GM21381 (cell line): ENCODE data around the gene VPS4B.

Experiments
- ATAC-seq: cut with Tn5 transposase; IDR thresholded peaks from one replicate; pipeline ENCODE4 v1.9.1; 2021; ENCODE audit warnings: mild to moderate bottlenecking, moderate library complexity; ENCODE audit not compliant: unreplicated experiment

The VPS4B gene

GRCh38 chr18:63431180-63431579 is 8.9 kb upstream of the VPS4B start:
- no peak for ATAC-seq

GRCh38 chr18:63430526-63430925 is 8.2 kb upstream of the VPS4B start:
- ATAC-seq, result no peak

DNA sequence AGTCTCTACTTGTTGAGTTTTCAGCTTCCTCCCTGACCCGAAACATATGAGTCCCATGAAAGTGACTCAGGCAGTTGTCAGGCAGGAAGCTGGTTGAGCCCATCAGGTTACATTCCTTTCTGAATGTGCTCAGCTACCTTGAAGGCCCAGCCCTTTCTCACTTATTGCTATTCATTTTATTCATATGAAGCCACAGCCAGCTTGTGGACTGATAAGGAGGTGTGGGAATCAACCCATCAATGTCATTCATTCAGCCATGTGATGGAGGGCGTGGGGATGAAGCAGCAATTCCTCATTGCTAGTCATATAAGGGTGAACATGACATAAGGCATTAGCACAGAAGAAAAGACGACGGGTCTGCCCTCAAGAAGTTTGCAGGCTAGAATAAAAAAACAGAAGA is 5.3 kb upstream of the VPS4B start:
- no peak for ATAC-seq

GRCh38 chr18:63422864-63423304 is 608 bp upstream of the VPS4B start:
- no peak for ATAC-seq

DNA sequence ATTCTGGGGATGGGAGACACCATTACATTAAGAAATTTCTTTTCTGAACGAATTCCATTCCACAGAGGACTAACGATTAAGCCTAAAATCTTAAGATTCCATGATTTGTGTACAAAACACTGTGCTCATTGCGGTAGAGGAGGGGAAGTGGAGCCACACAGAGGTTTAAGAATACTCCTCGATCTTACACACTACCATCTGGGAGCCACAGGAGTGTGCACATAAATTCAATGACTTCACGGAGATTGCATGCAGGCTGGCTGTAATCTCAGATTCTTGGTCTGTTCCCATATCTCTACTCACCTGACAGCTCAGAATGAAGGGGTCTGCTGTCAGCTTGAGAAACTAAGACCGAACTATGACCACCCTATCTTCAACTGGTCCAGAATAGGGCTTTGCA is 762 bp downstream of the VPS4B start:
- no peak for ATAC-seq

DNA sequence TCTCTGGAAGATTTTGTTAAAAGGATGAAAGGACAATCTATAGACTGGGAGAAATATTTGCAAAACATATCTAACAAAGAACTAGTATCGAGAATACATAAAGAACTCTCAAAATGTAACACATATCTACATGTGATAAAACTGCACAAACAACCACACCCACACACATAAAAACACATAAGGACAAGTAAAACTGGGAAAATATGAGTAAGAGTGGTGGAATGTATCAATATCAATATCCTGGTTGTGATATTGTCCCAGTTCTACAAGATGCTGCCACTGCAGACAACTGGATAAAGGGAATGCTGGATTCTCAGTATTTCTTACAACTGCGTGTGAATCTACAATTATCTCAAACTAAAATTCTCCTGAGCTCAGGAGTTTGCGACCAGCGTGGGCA is 9.3 kb downstream of the VPS4B start:
- ATAC-seq, result no peak

DNA sequence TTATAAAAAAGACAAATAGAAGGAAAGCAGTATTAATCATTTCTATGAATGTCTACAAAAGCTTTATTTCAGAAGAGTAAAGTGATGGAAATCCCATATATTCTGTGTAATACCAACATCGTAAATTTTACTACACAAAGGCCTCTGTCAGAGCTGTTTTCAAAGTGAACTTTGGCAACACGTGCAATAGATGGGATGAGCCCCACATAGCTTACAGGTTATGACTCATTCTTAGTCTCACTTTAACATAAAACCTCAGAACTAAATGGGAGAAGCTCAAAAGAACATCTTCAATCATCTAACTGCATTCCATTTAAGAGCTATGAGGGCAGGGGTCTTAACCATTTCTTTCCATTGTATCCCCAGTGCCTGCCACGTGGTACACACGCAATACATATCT is 11.5 kb downstream of the VPS4B start:
- no peak for ATAC-seq

DNA sequence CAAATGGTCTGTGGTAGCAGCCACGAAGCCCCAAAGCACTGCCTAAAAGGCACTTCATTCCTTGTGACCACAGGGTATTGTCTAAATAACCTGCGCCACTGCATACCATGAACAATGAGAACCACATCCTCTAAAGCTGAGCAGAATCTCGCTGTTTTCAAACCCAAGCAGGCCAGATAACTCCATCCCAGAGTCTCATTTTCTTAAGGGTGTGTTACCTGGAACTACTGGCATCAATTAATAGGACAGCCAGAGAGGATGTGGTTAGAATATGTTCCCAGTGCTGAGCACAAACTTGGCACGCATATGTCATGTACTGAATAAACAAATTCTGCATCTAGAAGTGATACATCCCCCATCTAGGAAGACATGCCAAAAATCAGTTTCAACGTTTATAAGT is 13.0 kb downstream of the VPS4B start:
- no peak for ATAC-seq

- no peak for ATAC-seq
Measured at GRCh38 chr18:63407734-63408133, 14.5 kb downstream of the VPS4B start.

GRCh38 chr18:63405986-63406385 is 16.3 kb downstream of the VPS4B start:
- no peak for ATAC-seq

GRCh38 chr18:63402246-63403162 is 19.8 kb downstream of the VPS4B start:
- no peak for ATAC-seq

DNA sequence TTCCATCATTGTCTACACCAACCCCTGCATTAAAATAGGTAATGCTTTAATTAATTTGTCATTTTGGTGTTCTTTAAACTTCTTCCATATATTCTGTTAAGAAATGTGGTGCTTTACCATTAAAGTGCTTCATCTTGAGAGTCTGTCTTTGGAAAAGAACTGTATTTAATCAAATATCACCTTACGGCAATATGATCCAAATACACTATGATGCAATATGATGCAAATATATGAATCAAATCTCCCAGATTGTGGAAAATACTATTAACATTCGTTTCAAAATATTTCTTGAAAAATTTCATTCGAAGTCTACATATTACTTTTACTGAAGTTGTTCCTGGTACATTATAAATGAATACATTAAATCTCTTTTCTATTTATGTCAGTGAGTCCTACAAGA is 23.0 kb downstream of the VPS4B start:
- ATAC-seq, result no peak

GRCh38 chr18:63397349-63397748 is 24.9 kb downstream of the VPS4B start:
- ATAC-seq, result no peak

- ATAC-seq, result no peak
Measured at GRCh38 chr18:63395503-63395902, 26.8 kb downstream of the VPS4B start.

- no peak for ATAC-seq
Measured at GRCh38 chr18:63394954-63395353, 27.3 kb downstream of the VPS4B start.

GRCh38 chr18:63387861-63388260 is 34.4 kb downstream of the VPS4B start:
- ATAC-seq, result no peak

GRCh38 chr18:63382843-63383242 is 39.4 kb downstream of the VPS4B start:
- ATAC-seq, result no peak

GRCh38 chr18:63379639-63379962 is 42.7 kb downstream of the VPS4B start:
- ATAC-seq, result no peak

DNA sequence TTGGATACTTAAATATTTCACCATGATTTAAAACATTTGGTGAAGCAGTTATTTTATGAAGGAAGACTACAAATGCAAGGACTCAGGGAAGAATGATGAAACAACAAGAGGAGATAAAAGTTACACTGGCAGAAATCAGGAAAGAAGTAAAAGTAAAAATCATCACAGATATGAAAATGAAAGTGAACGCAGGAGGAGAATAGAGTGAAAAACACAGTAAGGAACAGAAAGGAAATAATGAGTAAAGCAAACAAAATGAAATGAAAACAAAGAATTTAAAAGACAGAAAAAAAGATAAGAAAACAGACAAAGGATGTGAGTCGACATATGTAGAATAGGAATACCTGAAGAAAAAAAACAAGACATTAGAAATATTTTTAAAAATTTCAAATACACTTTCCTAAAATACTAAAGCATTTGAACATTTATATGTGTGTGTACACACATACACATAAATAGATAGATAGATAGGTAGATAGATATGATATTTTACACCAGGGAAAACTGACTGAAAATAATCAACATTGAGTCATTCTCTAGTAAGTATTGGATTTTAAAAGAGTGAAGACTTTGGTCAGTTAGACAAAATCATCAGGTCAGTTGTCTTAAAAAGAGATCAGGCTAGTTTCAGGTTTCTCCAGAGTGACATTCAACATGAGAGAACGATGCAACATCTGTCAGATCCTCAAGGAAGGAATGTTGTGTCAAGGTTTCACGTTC is 43.2 kb downstream of the VPS4B start:
- ATAC-seq, result no peak

GRCh38 chr18:63377275-63377980 is 44.8 kb downstream of the VPS4B start:
- no peak for ATAC-seq

DNA sequence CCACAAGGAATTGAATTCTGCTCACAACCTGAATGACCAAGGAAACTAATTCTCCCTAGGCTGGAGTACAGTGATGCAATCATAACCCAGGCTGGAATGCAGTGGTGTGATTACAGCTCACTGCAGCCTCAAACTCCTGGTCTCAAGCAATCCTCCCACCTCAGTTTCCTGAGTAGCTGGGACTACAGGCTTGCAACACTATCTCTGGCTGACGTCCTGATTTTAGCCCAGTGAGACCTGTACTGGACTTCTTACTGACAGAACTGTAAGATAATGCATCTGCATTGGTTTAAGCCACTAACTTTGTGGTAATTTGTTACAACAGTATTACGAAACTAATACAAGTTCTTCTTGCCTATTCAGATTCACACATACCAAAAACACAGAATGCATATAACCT is 45.7 kb downstream of the VPS4B start:
- no peak for ATAC-seq

DNA sequence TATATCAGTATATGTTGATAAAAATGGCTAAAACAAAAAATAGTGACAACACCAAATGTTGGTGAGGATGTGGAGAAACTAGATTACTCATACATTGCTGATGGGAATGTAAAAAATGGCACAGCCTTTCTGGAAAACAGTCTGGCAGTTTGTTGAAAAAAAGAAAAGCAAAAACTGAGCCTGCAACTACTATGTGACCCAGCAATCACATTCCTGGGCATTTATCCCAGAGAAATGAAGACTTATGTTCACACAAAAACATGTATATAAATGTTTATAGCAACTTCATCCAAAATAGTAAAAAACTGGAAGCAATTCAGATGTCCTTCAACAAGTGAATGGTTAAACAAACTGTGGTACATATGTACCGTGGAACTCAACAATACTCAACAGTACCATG is 47.7 kb downstream of the VPS4B start:
- ATAC-seq, result no peak
